GM18502 (cell line): ENCODE data around the gene CNPY1.

Experiments
- ATAC-seq: cut with Tn5 transposase; IDR thresholded peaks from one replicate; pipeline ENCODE4 v1.9.1; 2021; ENCODE audit warnings: mild to moderate bottlenecking; ENCODE audit not compliant: unreplicated experiment, poor library complexity

Gene CNPY1

DNA sequence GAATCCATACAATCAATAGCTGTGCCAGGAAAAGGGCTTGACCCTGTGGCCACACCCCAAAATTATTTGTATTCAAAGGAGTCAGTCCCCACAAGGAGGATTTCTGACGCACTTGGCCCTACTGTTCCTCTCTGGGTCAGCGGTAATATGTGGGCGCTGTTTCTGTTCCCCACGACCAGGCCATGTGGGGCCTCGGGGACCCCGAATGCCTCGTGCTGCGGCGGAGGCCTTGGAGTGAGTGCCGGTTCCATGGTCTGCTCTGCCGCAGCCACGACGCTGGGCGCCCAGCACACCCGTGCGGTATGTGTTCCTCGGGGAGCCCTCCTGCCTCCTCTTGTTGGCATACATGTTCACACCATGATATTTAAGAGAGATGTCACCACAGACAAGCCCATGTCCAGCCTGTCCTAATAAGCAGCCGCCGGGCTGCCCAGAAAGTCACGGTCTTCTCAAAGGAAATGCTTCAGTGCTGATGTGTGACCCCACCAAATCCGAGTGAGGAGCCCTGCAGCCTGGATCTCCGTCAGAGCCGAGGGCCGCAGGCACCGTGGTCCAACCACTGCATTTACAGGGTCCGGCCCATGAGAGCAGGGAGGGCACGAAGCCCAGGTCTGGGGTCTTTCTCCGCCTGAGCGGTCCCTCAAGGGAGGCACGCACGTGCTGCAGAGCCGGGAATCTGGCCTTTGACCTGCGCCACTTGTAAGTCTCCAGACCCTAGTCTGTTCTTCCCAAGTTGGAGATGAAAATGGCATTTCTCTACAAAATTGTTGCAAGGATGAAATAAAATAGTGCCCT lies 52.4 kb downstream of the CNPY1 start:
- ATAC-seq, result no peak

DNA sequence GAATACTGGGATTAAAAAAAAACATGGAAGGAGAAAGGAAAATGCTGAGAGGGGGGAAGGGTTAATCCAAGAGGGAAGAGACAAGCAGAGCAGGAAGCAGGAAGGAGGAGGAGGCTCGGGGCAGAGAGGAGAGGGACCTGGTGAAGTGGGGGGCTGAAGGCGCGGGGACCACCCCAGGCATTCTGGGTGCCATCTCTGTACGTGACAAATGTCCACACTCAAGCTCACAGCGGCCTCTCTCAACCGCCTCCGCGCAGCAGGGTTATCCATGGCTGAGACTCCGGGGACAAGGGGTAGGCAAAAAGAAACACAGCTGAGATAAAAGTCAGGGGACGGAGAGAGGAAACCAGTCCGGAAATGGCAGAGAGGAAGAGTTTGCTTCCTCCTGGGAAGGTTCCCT lies 54.5 kb downstream of the CNPY1 start:
- ATAC-seq, result no peak

DNA sequence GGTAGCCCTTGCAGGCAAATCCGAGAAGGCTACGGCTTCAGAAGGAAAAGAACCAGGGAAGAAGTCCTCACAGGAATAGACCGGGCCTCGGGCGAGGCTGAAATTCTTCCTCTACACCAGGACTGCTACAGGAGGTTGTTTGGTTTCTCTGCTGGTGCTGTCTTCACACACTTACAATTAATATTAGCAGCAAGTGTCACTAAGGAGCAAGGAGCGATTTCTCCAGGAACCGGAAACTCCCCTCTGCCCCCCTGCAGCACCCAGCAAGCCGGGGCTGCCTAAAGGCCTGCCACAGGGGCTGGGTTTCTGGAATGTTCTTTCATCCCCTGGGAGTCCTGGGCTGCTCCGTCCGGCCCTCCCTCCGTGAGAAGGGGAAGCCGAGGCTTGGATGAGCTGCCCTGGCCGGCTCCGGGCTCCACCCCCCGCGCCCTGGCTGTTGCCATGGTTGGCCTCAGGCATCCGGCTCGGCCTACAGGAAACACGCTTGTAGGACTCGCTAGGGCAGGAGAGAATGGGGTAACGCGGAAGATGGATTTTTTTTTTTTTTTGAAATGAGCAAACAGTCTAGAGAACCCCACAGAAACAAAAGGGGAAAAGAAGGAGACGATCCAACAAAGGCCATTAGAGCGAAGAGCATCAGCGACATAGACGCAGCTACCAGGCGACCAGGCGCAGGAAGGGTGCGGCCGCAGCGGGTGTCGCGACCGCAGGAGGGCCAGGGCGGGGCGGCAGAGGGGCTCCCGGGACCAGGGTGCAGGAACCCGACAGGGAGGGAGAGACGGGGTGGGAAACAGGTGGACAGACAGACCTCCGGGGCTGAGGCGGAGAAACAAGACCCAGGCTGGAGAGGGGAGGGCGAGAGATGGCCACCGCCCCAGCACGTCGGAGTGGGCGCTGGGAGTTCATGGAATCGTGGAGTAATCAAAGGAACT lies 55.4 kb downstream of the CNPY1 start:
- ATAC-seq, result peak; percentile 94

DNA sequence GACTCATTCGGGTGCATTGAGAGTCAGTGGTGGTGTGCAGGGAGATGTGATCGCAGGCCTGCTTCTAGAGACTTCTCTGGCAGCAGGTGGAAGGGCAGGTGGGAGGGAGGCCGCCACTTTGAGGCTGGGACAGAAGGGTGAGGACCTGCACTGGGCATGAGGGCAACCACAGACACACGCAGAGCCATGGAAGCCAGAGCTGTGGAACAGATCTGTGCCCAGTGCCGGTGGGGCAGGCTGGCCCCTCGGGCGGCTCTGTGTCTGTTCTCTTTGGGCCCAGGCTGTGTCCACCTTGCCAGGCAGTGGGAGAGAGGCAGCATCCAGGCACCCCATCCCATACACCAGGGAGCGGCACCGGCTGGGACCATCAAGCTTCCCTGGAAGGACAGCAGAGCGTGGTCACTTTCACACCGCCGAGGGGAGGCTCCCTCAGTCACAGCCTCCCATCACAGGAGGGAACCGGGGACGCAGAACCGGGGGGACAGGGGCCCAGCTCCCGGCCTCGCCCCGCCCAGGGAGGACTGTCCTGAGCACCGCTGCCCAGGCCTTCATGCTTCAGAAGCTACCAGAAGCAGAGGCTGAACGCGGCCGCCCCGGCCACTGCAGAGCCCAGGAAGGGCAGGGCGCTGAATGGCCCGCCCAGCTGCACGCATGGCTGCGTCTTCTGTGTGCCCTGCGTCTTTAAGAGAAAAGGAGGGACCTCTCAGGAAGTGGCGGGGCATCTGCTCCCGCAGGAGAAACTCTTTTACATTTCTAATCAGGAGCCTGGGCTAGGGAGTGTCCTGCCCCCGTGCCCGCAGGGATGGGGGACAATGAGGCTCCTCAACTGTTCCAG lies 56.3 kb downstream of the CNPY1 start:
- peak; percentile 31 for ATAC-seq

DNA sequence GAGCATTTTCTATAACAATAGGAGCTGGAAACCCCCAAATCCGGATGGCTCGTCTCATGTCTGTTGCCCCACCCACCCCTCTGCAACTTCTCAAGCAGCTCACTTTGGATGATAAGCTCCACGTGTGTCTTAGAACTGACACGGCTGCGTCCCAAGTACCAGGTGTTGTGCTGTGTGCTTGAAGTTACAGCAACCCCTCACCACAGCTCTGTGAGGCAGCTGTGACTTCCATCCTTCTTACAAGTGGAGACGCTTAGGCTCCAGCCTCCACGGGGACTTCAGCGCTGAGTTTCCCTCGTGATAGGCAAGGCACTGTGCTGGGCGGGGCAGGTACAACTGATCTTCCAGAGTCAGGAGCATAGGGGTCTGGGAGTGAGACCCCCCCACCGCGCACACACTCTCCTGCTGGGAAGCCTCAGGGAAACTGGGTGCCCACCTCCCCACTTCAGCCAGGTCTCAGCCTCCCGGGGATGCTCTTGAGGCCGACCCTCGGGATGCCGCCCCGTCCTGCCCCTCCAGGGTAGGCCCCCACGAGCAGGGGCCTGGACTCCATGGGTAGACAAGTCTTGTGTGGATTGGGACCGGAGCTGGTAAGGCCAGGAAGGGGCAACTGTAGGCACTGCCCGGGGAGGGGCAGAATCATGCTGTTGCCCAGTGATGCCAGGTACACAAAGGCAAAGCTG lies 57.1 kb downstream of the CNPY1 start:
- peak; percentile 50 for ATAC-seq

DNA sequence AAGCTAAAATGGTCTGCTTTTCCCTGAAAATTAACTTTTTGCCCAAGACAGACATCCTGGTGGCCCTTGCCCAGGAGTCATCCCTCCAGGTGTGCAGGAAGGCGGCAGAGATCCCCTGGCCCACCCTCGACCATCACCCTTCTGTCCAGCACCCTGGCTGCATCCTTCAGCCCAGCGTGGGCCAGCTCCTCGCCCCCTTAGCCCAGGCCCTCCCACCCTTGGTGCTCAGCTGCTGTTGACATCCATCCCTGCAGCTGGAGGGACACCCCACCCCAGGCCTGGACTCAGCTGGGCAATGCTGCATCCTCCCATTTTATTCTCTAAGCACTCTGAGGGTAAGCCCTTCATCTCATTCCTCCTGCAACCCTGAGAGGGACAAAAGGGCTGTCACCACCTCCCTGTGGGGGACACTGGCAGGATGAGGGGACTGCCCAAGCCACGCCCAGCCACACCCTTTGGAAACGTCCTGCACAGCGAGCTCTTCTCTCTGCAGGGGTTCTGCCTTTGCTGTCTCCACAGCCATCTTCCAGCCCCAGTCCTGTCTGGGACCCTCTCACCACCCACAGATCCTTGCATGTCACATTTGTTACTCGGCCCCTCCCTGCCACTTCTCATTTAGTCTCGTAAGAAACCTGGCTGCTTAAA lies 57.8 kb downstream of the CNPY1 start:
- no peak for ATAC-seq

DNA sequence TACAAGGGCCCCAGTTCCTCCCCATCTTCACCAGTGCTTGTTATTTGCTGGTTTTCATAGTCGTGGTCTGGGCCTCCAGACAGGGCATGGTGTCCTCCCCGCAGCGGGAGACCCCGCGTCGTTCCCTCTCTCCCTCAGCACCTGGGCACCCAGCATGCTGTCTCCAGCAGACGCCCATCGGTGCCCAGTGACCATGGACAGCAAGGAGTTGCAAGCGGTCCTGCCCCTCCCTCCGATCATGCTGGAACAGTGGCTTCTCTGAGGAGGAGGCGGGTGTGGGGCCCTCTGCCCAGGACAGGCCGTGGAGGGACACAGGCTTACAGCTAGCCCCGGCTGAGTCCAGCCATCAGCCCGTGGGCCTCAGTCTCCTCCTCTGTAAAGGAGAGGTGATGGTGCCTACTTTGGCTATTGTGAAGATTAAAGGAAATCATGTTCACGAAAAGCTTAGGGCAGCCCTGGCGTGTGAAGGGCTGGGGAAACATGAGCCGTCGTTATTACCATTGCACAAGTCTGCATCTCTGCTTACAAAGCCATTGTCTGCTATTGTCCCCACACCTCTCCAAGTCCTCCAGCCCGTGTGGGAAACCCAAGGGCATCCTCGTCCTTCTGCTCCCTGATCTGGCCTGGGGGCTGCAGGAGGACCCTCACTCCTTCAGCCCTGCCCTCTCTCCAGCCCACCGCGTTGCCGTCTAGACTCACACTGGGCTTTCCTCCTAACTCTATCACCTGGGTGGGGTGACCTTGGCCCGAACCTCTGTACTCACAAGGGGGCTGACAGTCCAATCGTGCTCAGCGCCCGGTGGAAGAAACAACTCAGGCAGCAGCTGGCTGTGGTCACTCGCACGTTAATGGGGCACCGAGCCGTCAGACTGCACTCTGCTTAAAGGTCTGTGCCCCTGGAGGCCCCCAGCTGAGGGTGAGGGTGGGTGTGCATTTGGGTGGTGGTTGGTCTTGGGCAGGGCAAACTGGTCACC lies 58.6 kb downstream of the CNPY1 start:
- no peak for ATAC-seq

DNA sequence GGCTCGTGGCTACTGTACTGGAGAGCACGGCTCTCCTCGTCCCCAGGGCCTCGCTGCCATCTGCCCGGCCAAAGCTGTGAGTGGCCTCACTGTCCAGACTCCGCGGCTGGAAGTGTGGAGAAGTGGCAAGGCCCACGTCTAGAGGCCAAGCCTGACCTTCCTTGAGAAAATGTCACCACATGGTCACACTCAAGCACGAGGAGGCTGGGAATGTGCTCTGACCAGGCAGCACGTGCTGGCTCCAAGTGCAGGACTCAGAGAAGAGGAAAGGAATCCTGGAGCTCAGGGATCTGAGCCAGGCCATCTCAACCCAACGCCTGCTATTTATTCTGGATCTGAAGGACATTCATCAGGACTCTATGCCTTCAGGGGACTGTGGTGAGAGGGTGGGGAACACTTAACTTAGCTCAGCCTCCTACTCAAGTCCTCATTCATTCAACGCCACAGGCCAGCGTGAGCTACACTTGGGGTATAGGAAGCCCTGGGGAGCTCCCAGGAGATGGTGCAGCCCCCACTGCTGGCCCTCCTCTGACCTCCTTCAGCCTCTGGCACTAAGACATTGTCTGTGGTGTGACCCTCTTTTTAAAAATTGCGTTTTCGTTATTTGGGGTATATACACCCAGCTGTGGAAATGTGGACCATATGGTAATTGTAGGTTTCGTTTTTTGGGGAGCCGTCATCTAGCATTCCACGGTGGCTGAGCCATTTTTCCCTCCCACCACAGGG lies 59.4 kb downstream of the CNPY1 start:
- no peak for ATAC-seq

DNA sequence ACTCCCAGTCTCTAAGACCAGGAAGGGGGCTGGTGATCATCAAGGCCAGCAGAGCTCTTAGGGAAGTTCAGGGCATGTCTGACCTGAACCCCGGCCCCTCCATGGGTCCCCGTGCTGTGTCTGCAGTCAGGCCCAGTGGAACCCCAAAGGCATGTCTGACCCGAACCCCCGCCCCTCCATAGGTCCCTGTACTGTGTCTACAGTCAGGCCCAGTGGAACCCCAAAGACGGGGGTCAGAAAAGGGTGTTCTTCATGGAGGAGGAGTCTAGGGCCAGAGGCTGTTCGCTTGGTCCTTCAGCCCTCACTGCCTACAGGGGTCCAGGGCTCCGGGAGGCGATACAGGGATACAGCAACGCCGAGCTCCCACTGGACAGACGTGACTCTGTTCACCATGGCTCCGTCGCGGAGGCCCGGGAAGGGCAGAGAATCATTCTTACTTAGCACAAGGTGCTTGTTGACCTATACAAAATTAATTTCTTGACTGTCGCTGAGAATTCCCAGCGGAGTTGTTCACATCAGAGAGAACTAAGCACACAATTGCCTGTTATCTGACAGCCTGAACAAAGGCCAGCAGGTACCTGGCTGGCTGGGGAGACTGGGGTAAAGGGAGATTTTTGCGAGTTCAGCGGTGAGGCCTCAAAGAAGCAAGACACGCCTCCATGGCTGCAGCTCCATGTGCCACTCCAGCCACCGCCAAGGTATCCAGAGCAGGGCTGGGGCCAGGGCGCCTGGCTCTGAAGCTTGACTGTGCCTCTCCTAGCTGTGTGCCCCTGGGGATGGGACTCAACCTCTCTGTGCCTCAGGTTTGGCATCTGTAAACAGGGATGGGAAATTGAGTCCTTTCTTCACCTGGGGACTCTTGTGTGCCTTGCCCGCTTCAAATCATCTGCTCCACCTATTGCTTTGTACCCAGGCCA lies 61.6 kb downstream of the CNPY1 start:
- no peak for ATAC-seq

DNA sequence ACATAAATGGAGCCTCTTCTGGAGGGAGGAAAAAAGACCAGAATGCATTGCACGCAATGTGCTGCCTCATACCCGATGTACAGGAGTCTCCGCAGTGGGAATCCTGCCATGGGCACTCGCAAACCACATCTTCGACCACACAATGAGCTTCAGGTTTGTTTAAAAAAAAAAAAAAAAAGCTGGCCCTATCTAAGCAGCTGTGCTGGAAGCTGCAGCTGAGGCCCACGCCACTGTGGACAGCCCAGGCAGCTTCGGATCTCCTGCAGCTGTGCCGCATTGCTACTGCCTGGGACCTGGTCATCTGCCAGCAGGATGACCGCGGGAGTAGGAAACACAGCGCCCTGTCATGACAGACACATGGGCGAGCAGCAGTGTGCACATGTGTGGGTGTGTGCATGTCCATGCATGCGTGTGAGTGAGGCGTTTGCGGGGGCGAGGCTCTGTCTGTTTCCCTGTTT lies 62.5 kb downstream of the CNPY1 start:
- ATAC-seq, result no peak

DNA sequence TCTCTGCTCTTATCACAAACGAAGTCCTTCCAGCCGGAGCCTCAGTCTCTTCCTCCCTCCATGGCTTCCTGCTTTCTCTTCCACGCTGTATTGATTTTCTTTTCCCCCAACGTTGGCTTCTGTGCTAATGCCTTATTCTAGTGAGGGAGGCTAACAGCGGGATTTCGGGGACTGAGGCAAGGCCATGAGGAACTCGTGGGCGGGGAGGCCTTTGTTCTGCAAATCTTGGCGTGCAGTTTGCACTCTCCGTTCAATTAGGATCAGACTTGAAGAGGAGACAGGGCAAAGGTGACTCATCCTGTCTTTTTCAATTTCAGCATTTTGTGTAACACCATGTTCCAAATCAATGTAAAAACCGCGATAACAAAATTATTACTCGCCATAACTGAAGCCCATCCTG lies 63.1 kb downstream of the CNPY1 start:
- no peak for ATAC-seq

DNA sequence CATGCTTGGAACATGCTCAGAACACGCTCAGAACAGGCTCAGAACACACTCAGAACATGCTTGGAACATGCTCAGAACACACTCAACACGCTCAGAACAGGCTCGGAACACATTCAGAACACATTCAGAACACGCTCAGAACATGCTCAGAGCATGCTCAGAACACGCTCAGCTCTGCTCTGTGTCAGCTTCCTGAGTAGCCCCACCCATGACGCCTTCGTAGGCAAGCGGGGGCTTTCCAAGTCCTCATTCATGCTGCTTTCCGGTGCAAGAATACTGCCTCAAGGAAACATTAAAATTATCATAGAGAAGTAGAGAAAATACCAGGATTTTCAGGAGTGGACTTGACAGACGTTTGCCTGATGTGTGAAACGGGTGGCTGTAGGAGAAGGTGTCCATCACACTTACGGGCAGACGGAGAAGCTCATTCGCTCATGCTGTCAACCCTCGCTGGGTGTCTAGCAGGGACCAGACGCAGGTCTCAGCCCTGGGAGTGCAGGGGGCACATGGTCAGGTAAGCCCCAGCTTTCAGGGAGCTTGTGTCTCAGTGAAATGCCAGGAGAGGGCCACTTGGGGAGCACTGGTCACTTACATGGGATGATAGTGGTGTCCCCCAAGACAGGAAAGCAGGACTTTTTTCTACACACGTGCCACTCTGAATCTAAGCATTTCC lies 63.7 kb downstream of the CNPY1 start:
- no peak for ATAC-seq

DNA sequence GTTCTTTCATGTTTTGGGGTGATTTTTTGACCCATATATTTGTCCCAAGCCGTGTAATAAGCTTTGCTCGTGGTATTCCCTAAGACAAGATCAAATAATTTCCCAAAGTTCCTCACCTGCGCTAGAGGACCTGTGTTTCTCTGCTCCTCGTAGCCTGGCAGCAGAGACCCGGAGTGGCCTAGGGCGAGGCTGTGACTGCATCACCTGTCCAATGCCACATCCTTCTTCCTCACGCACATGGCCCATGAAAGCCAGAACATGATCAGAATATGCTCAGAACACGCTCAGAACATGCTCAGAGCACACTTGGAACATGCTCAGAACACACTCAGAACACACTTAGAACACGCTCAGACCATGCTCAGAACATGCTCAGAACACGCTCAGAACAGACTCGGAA lies 64.6 kb downstream of the CNPY1 start:
- no peak for ATAC-seq

DNA sequence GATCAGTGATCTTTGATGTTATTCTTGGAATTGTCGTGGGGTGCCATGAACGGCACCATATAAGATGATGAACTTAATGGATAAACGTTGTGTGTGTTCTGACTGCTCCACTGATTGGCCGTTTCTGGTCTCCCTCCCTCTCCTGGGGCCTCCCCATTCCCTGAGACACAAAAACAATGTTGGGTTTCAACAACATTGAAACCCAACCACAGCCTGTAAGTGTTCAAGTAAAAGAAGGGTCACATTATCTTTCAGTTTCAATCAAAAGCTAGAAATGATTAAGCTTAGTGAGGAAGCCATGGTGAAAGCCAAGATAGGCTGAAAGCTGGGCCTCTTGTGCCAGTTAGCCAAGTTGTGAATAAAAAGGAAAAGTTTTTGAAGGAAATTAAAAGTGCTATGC lies 68.9 kb downstream of the CNPY1 start:
- ATAC-seq, result peak; percentile 98

DNA sequence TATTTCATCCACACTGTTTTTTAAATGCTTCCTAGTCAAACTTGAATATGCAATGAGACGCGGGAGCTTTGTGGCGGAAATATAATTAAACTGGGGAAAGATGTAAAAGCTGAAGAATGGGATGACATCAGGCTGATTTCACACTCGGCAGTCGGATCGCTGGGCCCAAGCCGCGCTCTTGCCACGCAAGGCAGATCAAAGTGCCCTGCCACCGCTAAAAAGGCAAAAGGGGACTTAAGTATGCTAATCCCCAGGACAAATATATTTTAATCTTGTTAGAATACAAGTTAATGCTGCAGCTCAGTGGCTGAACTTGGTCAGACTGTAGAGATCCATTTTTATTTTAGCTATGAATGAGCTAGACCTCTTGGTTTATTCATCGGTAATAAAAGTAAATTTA lies 74.6 kb downstream of the CNPY1 start:
- no peak for ATAC-seq
